22Rv1 (cell line): Measurements from ENCODE around the gene PODXL2.

Experiments used
- ZFX ChIP-seq: fragments of 450-650 bp; IDR thresholded peaks from 2 replicates; pipeline ENCODE4 v1.6.1; 2017; ENCODE audit warnings: antibody characterized with exemption, borderline replicate concordance
- TF ChIP-seq, protein P1 (sequence below): fragments of 450-650 bp; IDR thresholded peaks from 2 replicates; pipeline ENCODE4 v1.5.1; 2017; ENCODE audit warnings: mild to moderate bottlenecking

- TF ChIP-seq, protein P1, sequence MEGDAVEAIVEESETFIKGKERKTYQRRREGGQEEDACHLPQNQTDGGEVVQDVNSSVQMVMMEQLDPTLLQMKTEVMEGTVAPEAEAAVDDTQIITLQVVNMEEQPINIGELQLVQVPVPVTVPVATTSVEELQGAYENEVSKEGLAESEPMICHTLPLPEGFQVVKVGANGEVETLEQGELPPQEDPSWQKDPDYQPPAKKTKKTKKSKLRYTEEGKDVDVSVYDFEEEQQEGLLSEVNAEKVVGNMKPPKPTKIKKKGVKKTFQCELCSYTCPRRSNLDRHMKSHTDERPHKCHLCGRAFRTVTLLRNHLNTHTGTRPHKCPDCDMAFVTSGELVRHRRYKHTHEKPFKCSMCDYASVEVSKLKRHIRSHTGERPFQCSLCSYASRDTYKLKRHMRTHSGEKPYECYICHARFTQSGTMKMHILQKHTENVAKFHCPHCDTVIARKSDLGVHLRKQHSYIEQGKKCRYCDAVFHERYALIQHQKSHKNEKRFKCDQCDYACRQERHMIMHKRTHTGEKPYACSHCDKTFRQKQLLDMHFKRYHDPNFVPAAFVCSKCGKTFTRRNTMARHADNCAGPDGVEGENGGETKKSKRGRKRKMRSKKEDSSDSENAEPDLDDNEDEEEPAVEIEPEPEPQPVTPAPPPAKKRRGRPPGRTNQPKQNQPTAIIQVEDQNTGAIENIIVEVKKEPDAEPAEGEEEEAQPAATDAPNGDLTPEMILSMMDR, result no peak
- TF ChIP-seq ZFX, result no peak
Observed at GRCh38 chr3:127639173-127640041, 10.4 kb downstream of the PODXL2 start.
